Panc1 (cell line): Measurements from ENCODE around the gene MAPK13.

Experiments used
- POLR2AphosphoS5 ChIP-seq: IDR thresholded peaks from 2 replicates; pipeline ENCODE4 v1.6.1; 2012; ENCODE audit warnings: mild to moderate bottlenecking, low read depth, low read length, moderate library complexity
- TF ChIP-seq, protein P1 (sequence below): fragments of 450-650 bp; IDR thresholded peaks from 2 replicates; pipeline ENCODE4 v1.5.1; 2017; ENCODE audit warnings: mild to moderate bottlenecking

DNA sequence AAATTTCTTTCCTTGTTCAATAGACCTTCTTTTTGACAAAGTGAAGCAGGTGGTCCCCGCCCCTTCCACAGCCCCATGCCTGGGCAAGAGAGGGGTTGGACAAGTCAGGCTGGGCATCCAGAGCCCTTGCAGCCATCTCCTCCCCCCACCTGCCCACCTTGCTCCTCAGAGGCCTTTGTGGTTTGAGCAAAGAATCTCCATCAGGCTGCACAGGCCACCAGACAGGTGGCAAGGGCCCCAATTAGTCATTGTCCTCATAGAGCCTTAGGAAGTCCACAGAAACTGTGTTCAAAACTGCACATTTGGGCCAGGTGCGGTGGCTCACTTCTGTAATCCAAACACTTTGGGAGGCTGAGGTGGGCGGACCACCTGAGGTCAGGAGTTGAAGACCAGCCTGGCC is 1.5 kb upstream of the MAPK13 start:
- TF ChIP-seq POLR2AphosphoS5 = no peak
- TF ChIP-seq, protein P1, sequence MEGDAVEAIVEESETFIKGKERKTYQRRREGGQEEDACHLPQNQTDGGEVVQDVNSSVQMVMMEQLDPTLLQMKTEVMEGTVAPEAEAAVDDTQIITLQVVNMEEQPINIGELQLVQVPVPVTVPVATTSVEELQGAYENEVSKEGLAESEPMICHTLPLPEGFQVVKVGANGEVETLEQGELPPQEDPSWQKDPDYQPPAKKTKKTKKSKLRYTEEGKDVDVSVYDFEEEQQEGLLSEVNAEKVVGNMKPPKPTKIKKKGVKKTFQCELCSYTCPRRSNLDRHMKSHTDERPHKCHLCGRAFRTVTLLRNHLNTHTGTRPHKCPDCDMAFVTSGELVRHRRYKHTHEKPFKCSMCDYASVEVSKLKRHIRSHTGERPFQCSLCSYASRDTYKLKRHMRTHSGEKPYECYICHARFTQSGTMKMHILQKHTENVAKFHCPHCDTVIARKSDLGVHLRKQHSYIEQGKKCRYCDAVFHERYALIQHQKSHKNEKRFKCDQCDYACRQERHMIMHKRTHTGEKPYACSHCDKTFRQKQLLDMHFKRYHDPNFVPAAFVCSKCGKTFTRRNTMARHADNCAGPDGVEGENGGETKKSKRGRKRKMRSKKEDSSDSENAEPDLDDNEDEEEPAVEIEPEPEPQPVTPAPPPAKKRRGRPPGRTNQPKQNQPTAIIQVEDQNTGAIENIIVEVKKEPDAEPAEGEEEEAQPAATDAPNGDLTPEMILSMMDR = no peak
